ENCODE data around the gene ZNF234.
"Not testable (repeated sequence)": the region's sequence is repeated elsewhere in the genome, so short reads cannot be mapped to it uniquely, and the experiment has no call there.

Gene ZNF234

GRCh38 chr19:44141191-44142058, at the start of gene ZNF234:
ZNF234 (plus strand) TSS chr19:44141554; CDS start chr19:44144633, 3,079 bp downstream.
- peak; percentile 94 for DNase-seq

- no peak for DNase-seq
These were observed 49.2 kb upstream of the ZNF234 start for GRCh38 chr19:44092108-44092507.

GRCh38 chr19:44093931-44094765, 47.2 kb upstream of the ZNF234 start, which contains the start of gene ZNF224:
ZNF224 (plus strand) TSS chr19:44094361; CDS start chr19:44097874, 3,513 bp downstream.
- DNase-seq = peak; percentile 97

GRCh38 chr19:44107751-44108150, 33.6 kb upstream of the ZNF234 start:
- no peak for DNase-seq

GRCh38 chr19:44109458-44109857, 31.9 kb upstream of the ZNF234 start:
- no peak for DNase-seq

GRCh38 chr19:44111910-44112463, 29.4 kb upstream of the ZNF234 start:
- peak; percentile 89 for DNase-seq

GRCh38 chr19:44112802-44113137, 28.6 kb upstream of the ZNF234 start:
- no peak for DNase-seq

- DNase-seq = peak; percentile 99
These were observed 28.1 kb upstream of the ZNF234 start, which contains the start of gene ZNF225 for GRCh38 chr19:44113138-44113783. ZNF225 (plus strand) TSS chr19:44113399; CDS start chr19:44115828, 2,429 bp downstream.

GRCh38 chr19:44113784-44114390, 27.5 kb upstream of the ZNF234 start:
- DNase-seq = peak; percentile 24

- DNase-seq = not testable (repeated sequence)
These were observed 20.2 kb upstream of the ZNF234 start for GRCh38 chr19:44121162-44121561.

- DNase-seq = no peak
These were observed 9.4 kb upstream of the ZNF234 start for GRCh38 chr19:44131955-44132354.

- peak; percentile 56 for DNase-seq
These were observed 692 bp downstream of the ZNF234 start for GRCh38 chr19:44142059-44142433.

GRCh38 chr19:44149776-44150175, 8.4 kb downstream of the ZNF234 start:
- DNase-seq = peak; percentile 9

- no peak for DNase-seq
These were observed 10.1 kb downstream of the ZNF234 start for GRCh38 chr19:44151491-44151890.

- DNase-seq = no peak
These were observed 15.1 kb downstream of the ZNF234 start for GRCh38 chr19:44156475-44156874.

GRCh38 chr19:44163789-44164188, 22.4 kb downstream of the ZNF234 start:
- no peak for DNase-seq

- no peak for DNase-seq
These were observed 22.9 kb downstream of the ZNF234 start for GRCh38 chr19:44164327-44164672.

GRCh38 chr19:44164673-44165512, 23.5 kb downstream of the ZNF234 start, which contains the start of gene ZNF226:
ZNF226 (plus strand) TSS chr19:44165100; CDS start chr19:44170081, 4,981 bp downstream.
- DNase-seq = peak; percentile 99

GRCh38 chr19:44170660-44171059, 29.3 kb downstream of the ZNF234 start:
- not testable (repeated sequence) for DNase-seq

GRCh38 chr19:44176590-44176989, 35.2 kb downstream of the ZNF234 start:
- DNase-seq = no peak

- DNase-seq = no peak
These were observed 39.6 kb downstream of the ZNF234 start for GRCh38 chr19:44180968-44181367.

All from hematopoietic multipotent progenitor cell treated with erythropoietin and hydrocortisone succinate and interleukin-3 and kit ligand, for 4 days (in vitro differentiated cells).